H9 (cell line): ENCODE data around the gene PNRC1. TPM values are rescaled to one million over a fixed set of nuclear protein-coding genes. Genes with fewer than 3 reads are reported as not detected.

Source experiments
- DNase-seq: peaks from one replicate; pipeline ENCODE4 v3.0.0-alpha.2; 2017
- H2AFZ ChIP-seq: one replicate; pipeline ENCODE4 v1.6.1; 2013; ENCODE audit warnings: mild to moderate bottlenecking, low read length, control low read depth, moderate library complexity
- H2AK5ac ChIP-seq: 2 replicates; pipeline ENCODE4 v1.6.1; 2013; ENCODE audit warnings: low read length, control low read depth, mixed read lengths; ENCODE audit not compliant: insufficient read length
- H2BK120ac ChIP-seq: one replicate; pipeline ENCODE4 v1.6.1; 2013; ENCODE audit warnings: low read depth, mild to moderate bottlenecking, low read length, control low read depth, inconsistent platforms; ENCODE audit not compliant: poor library complexity, severe bottlenecking
- H2BK12ac ChIP-seq: 2 replicates; pipeline ENCODE4 v1.6.1; 2013; ENCODE audit warnings: low read length, control low read depth, mixed read lengths, low read depth; ENCODE audit not compliant: insufficient read length
- H2BK15ac ChIP-seq: 2 replicates; pipeline ENCODE4 v1.6.1; 2013; ENCODE audit warnings: low read depth, low read length, control low read depth
- H2BK20ac ChIP-seq: one replicate; pipeline ENCODE4 v1.6.1; 2013; ENCODE audit warnings: low read depth, mild to moderate bottlenecking, low read length, control low read depth, inconsistent platforms; ENCODE audit not compliant: poor library complexity, severe bottlenecking
- H2BK5ac ChIP-seq: 2 replicates; pipeline ENCODE4 v1.6.1; 2013; ENCODE audit warnings: low read length, control low read depth, mixed read lengths; ENCODE audit not compliant: insufficient read length
- H3K14ac ChIP-seq: 2 replicates; pipeline ENCODE4 v1.6.1; 2013; ENCODE audit warnings: low read length, control low read depth; ENCODE audit not compliant: insufficient read depth
- H3K18ac ChIP-seq: 2 replicates; pipeline ENCODE4 v1.6.1; 2013; ENCODE audit warnings: low read depth, mild to moderate bottlenecking, mixed read lengths, low read length, control low read depth; ENCODE audit not compliant: insufficient read length
- H3K23ac ChIP-seq: 2 replicates; pipeline ENCODE4 v1.6.1; 2013; ENCODE audit warnings: low read length, control low read depth, mixed read lengths, low read depth; ENCODE audit not compliant: insufficient read length
- H3K23me2 ChIP-seq: 2 replicates; pipeline ENCODE4 v1.6.1; 2013; ENCODE audit warnings: low read depth, mild to moderate bottlenecking, mixed read lengths, low read length, control low read depth; ENCODE audit not compliant: insufficient read length, poor library complexity, severe bottlenecking
- H3K27ac ChIP-seq: 2 replicates; pipeline ENCODE4 v1.5.1; 2013; ENCODE audit warnings: low read length, control low read depth, mixed read lengths, low read depth; ENCODE audit not compliant: insufficient read length
- H3K27me3 ChIP-seq: 2 replicates; pipeline ENCODE4 v1.6.1; 2013; ENCODE audit warnings: low read length, control low read depth, inconsistent platforms; ENCODE audit not compliant: insufficient read depth
- H3K4ac ChIP-seq: 2 replicates; pipeline ENCODE4 v1.6.1; 2013; ENCODE audit warnings: low read depth, mild to moderate bottlenecking, control low read depth, inconsistent platforms, low read length, moderate library complexity
- H3K4me1 ChIP-seq: 2 replicates; pipeline ENCODE4 v1.6.1; 2013; ENCODE audit warnings: low read length, control low read depth, inconsistent platforms; ENCODE audit not compliant: insufficient read depth
- H3K4me2 ChIP-seq: 2 replicates; pipeline ENCODE4 v1.6.1; 2013; ENCODE audit warnings: low read length, control low read depth, mixed read lengths; ENCODE audit not compliant: insufficient read length, insufficient read depth
- H3K56ac ChIP-seq: 2 replicates; pipeline ENCODE4 v1.6.1; 2013; ENCODE audit warnings: low read depth, mild to moderate bottlenecking, mixed read lengths, low read length, control low read depth; ENCODE audit not compliant: insufficient read length
- H3K79me1 ChIP-seq: 2 replicates; pipeline ENCODE4 v1.6.1; 2013; ENCODE audit warnings: low read depth, mild to moderate bottlenecking, moderate library complexity, low read length, control low read depth, inconsistent platforms; ENCODE audit not compliant: insufficient read depth, poor library complexity, severe bottlenecking
- H3K79me2 ChIP-seq: 2 replicates; pipeline ENCODE4 v1.6.1; 2013; ENCODE audit warnings: low read length, control low read depth, inconsistent platforms; ENCODE audit not compliant: insufficient read depth
- H3K9ac ChIP-seq: 2 replicates; pipeline ENCODE4 v1.6.1; 2013; ENCODE audit warnings: low read length, control low read depth, mixed read lengths; ENCODE audit not compliant: insufficient read length; ENCODE audit errors: extremely low read depth
- H3K9me3 ChIP-seq: one replicate; pipeline ENCODE4 v1.6.1; 2013; ENCODE audit warnings: low read depth, low read length, inconsistent platforms; ENCODE audit not compliant: control insufficient read depth
- H3T11ph ChIP-seq: one replicate; pipeline ENCODE4 v1.6.1; 2013; ENCODE audit warnings: mild to moderate bottlenecking, low read length, control low read depth, inconsistent platforms
- H4K20me1 ChIP-seq: one replicate; pipeline ENCODE4 v1.6.1; 2013; ENCODE audit not compliant: control insufficient read depth, insufficient read length, insufficient read depth
- H4K5ac ChIP-seq: 2 replicates; pipeline ENCODE4 v1.6.1; 2013; ENCODE audit warnings: low read depth, mild to moderate bottlenecking, mixed read lengths, low read length, control low read depth; ENCODE audit not compliant: insufficient read length
- H4K8ac ChIP-seq: replicated peaks from 2 replicates; pipeline ENCODE4 v1.6.1; 2013; ENCODE audit warnings: low read length, control low read depth, mixed read lengths, low read depth; ENCODE audit not compliant: insufficient read length
- H4K91ac ChIP-seq: 2 replicates; pipeline ENCODE4 v1.6.1; 2013; ENCODE audit warnings: low read depth, mild to moderate bottlenecking, moderate library complexity, mixed read lengths, low read length, control low read depth; ENCODE audit not compliant: insufficient read length
- H3K27ac Mint-ChIP-seq, 3 experiments: 2 replicates in 2 of 3; 3 replicates in 1 of 3; pipeline ENCODE4 v1.8.0; 2020 to 2021; ENCODE audit warnings: mixed read lengths in 3 of 3, mild to moderate bottlenecking in 1 of 3, moderate library complexity in 1 of 3
- H3K27me3 Mint-ChIP-seq: 2 replicates; pipeline ENCODE4 v1.8.0; 2021; ENCODE audit warnings: low read depth, mild to moderate bottlenecking, moderate library complexity, mixed read lengths
- H3K36me3 Mint-ChIP-seq, 3 experiments: 2 replicates in 2 of 3; 3 replicates in 1 of 3; pipeline ENCODE4 v1.8.0; 2020 to 2021; ENCODE audit warnings: low read depth in 3 of 3, mixed read lengths in 3 of 3; ENCODE audit not compliant: insufficient read depth in 1 of 3
- H3K4me1 Mint-ChIP-seq, 2 experiments: 2 replicates each; pipeline ENCODE4 v1.8.0; 2020; ENCODE audit warnings: mixed read lengths in 2 of 2
- H3K4me3 Mint-ChIP-seq, 2 experiments: 2 replicates in 1 of 2; 3 replicates in 1 of 2; pipeline ENCODE4 v1.8.0; 2020 to 2021; ENCODE audit warnings: mild to moderate bottlenecking in 2 of 2, mixed read lengths in 2 of 2, moderate library complexity in 1 of 2
- H3K9me3 Mint-ChIP-seq, 2 experiments: 2 replicates in 1 of 2; 3 replicates in 1 of 2; pipeline ENCODE4 v1.8.0; 2020; ENCODE audit warnings: mild to moderate bottlenecking in 2 of 2, mixed read lengths in 2 of 2, moderate library complexity in 1 of 2
- CTCF ChIP-seq: fragments of 200-600 bp; sonication (generic); conservative IDR thresholded peaks from 3 replicates; pipeline ENCODE4 v1.8.0; 2021; ENCODE audit warnings: antibody characterized with exemption, mild to moderate bottlenecking
- WGBS: extraction: QIAGEN DNeasy Blood & Tissue Kit; methylation state at CpG from one replicate; pipeline ENCODE4 v1.1.7; 2013; ENCODE audit warnings: missing lambda C conversion rate, low lambda C conversion rate, mixed read lengths; ENCODE audit not compliant: insufficient read length; ENCODE audit errors: extremely low coverage; 5-methylcytosine and 5-hydroxymethylcytosine counted together
- total RNA-seq: library from RNA; stranded (reverse); gene quantifications from 2 replicates; pipeline ENCODE4 v1.2.1, GENCODE V29; 2021

Gene PNRC1
- total RNA-seq, 1 experiment from 2014 or later, result 57.4 TPM

GRCh38 chr6:89131599-89131998 is 51.0 kb downstream of the PNRC1 start:
- H2BK5ac ChIP-seq, result no peak overlapping the region
- H3K4me2 ChIP-seq, result no peak overlapping the region
- peaks cover 4% of the 10 kb centered on the region for H3K9me3 ChIP-seq
- no peak overlapping the region for H3K27ac ChIP-seq
- H3K27me3 ChIP-seq, result peaks cover 15% of the 10 kb centered on the region; the same call in 1 of the 2 replicates
- H2BK15ac ChIP-seq, result no peak overlapping the region
- no peak overlapping the region for H3T11ph ChIP-seq
- no peak overlapping the region for H3K4ac ChIP-seq
- H3K27ac Mint-ChIP-seq, result no peak overlapping the region
- no peak overlapping the region for H2AFZ ChIP-seq
- H3K14ac ChIP-seq, result no peak overlapping the region
- no peak overlapping the region for H2AK5ac ChIP-seq
- no peaks in the 10 kb centered on the region for H3K4me1 ChIP-seq
- no peak overlapping the region for H3K56ac ChIP-seq
- peaks cover 3 to 12% (median 9%) of the 10 kb centered on the region in 3 experiments for H3K36me3 Mint-ChIP-seq
- no peak overlapping the region for H2BK12ac ChIP-seq
- no peaks in the 10 kb centered on the region for H4K20me1 ChIP-seq
- no peak overlapping the region for H3K4me3 Mint-ChIP-seq
- WGBS, result no CpG with 5 or more reads among the region's 3 CpGs
- H3K23ac ChIP-seq, result no peak overlapping the region
- H3K79me2 ChIP-seq, result no peaks in the 10 kb centered on the region
- H3K79me1 ChIP-seq, result no peaks in the 10 kb centered on the region
- H2BK20ac ChIP-seq, result no peak overlapping the region
- no peak overlapping the region for H3K9ac ChIP-seq
- no peak for DNase-seq
- H3K23me2 ChIP-seq, result no peaks in the 10 kb centered on the region
- H3K9me3 Mint-ChIP-seq, result peaks cover 13 to 14% of the 10 kb centered on the region in 2 experiments
- H3K18ac ChIP-seq, result no peak overlapping the region
- TF ChIP-seq CTCF, result no peak
- H3K27me3 Mint-ChIP-seq, result peaks cover 47% of the 10 kb centered on the region
- H3K4me1 Mint-ChIP-seq, result peaks cover 18 to 21% of the 10 kb centered on the region in 2 experiments
- no peak overlapping the region for H4K8ac ChIP-seq
- H4K5ac ChIP-seq, result no peak overlapping the region
- H4K91ac ChIP-seq, result no peak overlapping the region
- H2BK120ac ChIP-seq, result no peak overlapping the region
